Mucosa of stomach (tissue), 1 donor: Measurements from ENCODE around the gene SEC16A.
"Not testable (repeated sequence)": the region's sequence is repeated elsewhere in the genome, so short reads cannot be mapped to it uniquely, and the experiment has no call there.

Source experiments
- H3K27me3 ChIP-seq: one replicate; pipeline ENCODE4 v1.7.0; 2013; ENCODE audit warnings: mild to moderate bottlenecking, low read length; ENCODE audit not compliant: control insufficient read depth, insufficient read depth
- H3K36me3 ChIP-seq: one replicate; pipeline ENCODE4 v1.7.0; 2013; ENCODE audit warnings: low read length; ENCODE audit not compliant: control insufficient read depth, insufficient read depth
- H3K4me1 ChIP-seq: one replicate; pipeline ENCODE4 v1.7.0; 2013; ENCODE audit warnings: mild to moderate bottlenecking, low read length; ENCODE audit not compliant: control insufficient read depth, insufficient read depth
- H3K4me3 ChIP-seq: one replicate; pipeline ENCODE4 v1.7.0; 2013; ENCODE audit warnings: low read length
- H3K9ac ChIP-seq: one replicate; pipeline ENCODE4 v1.7.0; 2013; ENCODE audit warnings: mild to moderate bottlenecking, low read length, moderate library complexity
- H3K9me3 ChIP-seq: one replicate; pipeline ENCODE4 v1.7.0; 2013; ENCODE audit warnings: mild to moderate bottlenecking, low read length, moderate library complexity; ENCODE audit not compliant: control insufficient read depth
- donor health status: Pancreatic carcinoma.

Gene SEC16A

DNA sequence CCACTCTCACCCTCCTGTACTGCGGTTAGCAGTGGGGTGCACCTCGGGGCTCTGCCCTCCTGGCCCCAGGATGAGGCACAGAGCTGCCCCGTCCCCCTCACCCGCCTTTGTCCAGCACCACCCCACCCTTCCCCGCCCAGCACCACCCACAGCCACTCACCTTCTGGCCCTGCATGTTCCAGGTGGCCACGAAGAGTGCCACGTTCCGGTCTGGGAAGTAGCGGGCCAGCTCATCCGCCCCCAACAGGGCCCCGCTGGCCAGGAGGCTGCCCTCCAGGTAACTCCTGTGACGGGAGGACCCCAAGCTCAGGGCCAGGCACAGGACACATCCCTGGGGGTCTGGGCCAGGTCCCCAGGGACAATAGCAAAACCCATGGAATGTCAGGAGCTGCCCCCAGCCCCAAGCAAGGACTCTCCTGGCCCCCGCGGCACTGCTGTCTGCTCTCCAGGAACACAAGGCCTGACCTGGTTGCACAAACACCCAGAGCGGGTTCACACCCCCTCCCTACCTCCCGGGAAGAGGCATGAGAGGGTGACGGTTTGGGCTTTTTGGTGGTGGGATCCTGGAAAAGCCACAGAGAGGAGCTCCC lies 48.2 kb downstream of the SEC16A start:
- H3K4me3 ChIP-seq: no peak overlapping the region
- H3K9ac ChIP-seq: no peak overlapping the region
- H3K36me3 ChIP-seq: no peaks in the 10 kb centered on the region
- peaks cover 22% of the 10 kb centered on the region for H3K4me1 ChIP-seq
- H3K27me3 ChIP-seq: no peaks in the 10 kb centered on the region
- H3K9me3 ChIP-seq: no peaks in the 10 kb centered on the region

DNA sequence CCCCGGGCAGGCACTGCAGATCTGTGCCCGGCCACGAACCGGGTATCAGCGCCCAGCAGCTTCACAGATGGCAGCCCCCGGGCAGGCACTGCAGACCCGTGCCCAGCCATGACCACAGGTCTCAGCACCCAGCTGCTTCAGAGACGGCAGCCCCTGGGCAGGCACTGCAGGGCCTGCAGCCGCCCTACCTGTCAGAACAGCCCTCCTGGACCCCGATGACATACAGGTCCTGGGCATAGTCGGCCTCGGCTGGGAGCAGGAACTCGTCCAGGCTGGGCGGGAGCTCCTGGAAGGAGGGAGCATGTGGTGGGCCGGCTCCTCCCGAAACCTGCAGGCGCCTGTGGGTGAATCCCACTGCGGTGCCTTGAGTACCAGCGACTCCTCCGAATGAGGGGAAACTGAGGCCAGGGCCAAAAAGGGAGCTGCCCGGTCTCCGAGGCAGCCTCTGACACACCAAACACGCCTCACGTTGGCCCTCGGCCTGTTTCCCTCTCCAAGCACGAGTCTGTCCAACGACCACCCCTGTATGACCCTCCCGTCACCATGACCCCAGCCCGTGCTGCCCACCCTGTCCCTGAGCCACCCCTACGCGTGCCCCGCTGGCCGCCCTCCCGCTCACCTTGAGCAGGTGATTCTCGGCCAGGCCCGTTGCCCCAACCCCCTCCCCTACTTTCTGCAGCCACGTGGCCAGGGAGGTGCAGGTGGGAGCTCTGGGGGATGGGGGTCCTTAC lies 48.8 kb downstream of the SEC16A start:
- Histone ChIP-seq H3K4me3 (no peak overlapping the region), H3K4me1 (peaks cover 21% of the 10 kb centered on the region), H3K27me3 (no peaks in the 10 kb centered on the region), H3K9me3 (no peaks in the 10 kb centered on the region), H3K36me3 (no peaks in the 10 kb centered on the region), H3K9ac (no peak overlapping the region)

DNA sequence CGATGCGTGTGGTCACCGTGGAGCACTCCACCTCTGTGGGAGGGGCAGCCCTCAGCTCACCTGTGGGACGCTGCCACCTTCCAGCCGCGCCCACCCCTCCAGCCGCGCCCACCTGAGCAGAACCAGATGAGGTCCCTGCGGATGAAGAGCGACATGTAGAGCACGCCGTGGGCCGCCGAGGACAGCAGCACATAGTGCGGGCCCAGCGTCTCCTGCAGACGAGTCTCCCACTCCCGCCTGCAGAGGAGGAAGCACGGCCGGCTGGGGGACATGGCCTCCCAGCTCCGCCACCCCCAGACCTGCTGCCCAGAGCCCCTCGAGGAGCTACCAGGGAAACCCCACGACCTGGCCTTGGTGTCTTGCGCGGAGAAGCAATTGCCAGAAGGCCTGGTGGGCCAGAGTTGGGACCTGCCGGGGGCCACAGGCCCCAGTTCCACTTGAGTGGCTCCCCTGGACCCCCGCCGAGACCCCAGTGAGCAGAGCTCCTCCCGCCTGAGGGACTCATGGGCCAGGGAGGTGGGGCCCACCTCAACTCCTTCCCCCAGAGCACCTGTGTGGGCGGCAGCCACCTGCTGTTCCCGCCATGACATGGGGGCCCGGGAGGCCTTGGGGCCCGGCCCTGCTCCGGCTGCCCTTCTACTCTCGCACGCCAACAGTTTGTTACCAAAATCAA lies 49.7 kb downstream of the SEC16A start:
- Histone ChIP-seq H3K27me3 (no peaks in the 10 kb centered on the region), H3K9me3 (no peaks in the 10 kb centered on the region), H3K4me3 (no peak overlapping the region), H3K9ac (no peak overlapping the region), H3K36me3 (no peaks in the 10 kb centered on the region), H3K4me1 (peaks cover 13% of the 10 kb centered on the region)

DNA sequence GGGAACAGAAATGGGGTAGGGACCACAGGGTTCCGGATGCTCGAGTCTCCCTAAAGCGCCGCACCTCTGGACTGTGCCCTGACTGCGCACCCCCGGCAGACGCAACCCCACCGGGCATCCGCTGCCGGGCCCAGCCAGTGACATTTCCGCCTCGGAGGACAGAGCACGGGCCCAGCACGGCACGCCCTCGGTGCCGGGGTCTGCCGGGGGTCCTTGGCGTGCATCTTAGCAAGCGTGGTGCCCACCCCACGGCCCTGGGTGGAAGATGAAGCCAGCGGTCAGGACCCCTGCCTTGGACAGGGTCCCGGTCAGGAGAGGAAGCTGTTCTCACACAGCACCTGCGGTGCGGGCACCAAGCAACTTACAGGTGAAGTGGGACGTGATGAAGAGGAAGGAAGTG lies 50.2 kb downstream of the SEC16A start:
- Histone ChIP-seq H3K36me3 (no peaks in the 10 kb centered on the region), H3K27me3 (no peaks in the 10 kb centered on the region), H3K9me3 (no peaks in the 10 kb centered on the region)

DNA sequence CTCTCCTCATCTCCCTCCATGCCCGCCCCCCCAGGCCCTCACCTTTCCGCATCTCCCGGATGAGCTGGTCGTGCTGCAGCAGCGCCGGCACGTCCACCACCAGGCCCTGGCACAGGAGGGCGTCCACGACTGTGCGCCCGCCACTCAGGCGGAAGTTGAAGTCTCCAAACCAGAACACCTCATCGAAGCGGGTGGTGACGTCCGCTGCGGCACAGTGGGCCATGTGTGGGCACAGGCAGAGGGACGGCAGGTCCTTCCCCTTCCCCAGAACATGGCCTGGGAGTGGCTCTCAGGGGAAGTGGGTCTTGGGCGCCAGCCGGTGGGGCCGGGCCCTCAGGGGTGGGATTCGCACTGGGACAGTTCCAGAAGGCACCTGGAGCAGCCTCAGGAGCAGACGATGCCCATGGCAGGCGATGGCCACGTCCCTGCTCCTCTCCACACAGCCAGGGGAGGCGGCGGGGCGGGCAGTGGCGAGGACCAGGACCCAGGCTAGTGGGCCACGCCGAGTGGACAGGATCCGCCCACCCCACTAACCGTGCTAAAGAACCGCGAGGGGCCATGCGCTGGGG lies 51.0 kb downstream of the SEC16A start:
- H3K9ac ChIP-seq: no peak overlapping the region
- no peaks in the 10 kb centered on the region for H3K36me3 ChIP-seq
- H3K9me3 ChIP-seq: no peaks in the 10 kb centered on the region

More for the DNA sequence above, 50.2 kb downstream of the SEC16A start:
- peaks cover 7% of the 10 kb centered on the region for H3K4me1 ChIP-seq
- no peak overlapping the region for H3K9ac ChIP-seq
- H3K4me3 ChIP-seq: no peak overlapping the region

DNA sequence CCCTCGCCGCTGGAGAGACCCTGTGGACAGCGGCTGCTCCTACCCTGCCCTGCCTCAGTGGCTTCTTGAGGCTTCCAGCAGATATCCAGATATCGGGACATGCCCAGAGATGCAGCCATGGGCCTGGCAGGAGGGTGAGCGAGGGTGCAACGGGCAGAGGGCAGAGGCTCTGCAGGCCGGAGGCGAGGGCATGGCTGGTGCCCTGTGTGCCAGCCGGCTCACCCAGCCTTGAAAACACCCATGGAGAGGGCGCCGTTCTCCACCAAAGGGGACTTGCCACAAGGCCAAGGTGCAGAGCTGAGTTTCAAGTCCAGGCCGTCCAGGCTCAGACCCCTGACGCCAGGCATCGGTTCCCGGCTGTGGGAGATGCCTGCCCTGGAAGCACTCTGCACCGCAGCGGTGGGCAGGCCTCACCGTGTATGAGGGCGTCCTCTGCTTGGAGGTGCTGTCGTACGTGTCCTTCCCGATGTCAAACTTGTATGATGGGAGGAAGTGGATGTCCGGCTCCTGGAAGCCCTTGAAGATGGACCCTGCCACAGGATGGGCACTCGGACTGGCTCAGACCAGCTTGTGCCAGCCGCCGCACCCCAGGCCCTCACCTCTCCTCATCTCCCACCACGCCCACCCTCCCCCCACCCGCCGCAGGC lies 52.1 kb downstream of the SEC16A start:
- H3K36me3 ChIP-seq: no peaks in the 10 kb centered on the region

More for the DNA sequence above, 51.0 kb downstream of the SEC16A start:
- Histone ChIP-seq H3K4me1 (no peaks in the 10 kb centered on the region), H3K27me3 (no peaks in the 10 kb centered on the region), H3K4me3 (no peak overlapping the region)

DNA sequence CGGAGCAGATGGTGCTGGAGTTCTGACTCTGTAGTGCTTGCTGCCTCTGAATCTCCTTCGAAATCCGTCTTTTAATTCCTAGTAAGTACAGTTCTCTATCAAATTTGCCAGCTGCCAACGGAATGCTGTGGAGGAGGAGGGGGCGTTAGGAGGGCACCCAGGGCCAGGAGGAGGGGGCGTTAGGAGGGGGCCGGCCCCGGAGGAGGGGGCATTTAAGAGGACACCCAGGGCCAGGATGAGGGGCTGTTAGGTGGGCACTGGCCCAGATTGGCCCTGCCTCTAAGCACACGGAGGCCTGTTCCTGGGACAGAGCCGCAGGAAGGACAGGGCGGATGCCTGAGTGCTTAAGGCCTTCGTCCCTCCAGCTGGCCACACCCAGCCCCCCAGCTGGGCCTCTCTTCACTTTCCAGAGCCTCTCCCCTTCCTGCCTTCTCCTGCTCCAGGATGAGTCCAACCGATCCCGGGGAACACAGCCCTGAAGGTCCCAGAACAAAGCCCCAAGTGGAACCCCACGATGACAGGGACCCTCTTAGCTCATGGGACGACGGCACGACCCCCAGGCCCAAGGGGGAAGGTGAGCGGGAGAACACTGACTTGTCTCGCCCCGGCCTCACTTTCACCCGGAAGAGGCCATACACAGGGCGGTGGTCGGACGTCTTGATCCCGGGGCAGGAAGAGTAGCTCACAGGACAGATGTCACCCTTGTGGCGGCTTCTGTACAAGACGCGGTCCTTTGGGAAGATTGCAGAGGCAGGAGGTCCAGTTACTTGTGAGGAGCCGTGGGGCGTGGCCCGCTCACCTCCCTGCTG lies 53.0 kb downstream of the SEC16A start:
- H3K36me3 ChIP-seq: no peaks in the 10 kb centered on the region

More for the DNA sequence above, 52.1 kb downstream of the SEC16A start:
- Histone ChIP-seq H3K4me1 (no peaks in the 10 kb centered on the region), H3K4me3 (no peak overlapping the region), H3K9me3 (no peaks in the 10 kb centered on the region), H3K27me3 (no peaks in the 10 kb centered on the region), H3K9ac (no peak overlapping the region)

DNA sequence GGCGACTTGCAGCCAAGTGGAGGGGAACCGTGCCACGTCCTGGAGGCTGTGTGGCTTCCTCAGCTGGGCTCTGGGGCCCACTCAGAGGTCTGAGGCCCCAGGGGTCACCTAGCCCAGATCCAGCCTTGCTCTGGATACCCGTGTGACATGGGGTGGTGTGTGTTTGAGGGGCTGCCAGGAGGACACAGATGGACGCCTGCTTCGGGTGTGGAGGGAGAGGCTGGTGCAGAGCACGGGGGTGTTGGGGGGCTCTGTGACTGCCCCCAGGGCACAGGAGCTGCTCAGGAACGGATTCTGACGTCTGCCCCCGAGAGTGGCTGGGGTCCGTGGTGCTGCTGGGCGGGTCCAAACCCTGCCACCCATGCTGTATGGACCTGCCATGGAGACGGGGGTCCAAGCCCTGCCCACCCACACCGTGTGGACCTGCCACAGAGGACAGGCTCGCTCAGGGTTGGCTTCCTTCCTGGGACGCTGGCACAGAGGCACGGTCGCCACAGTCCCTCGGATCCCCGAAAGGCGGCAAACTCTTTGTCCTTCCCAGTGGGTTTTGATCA lies 53.7 kb downstream of the SEC16A start:
- Histone ChIP-seq H3K36me3 (no peaks in the 10 kb centered on the region), H3K4me3 (no peak overlapping the region), H3K27me3 (no peaks in the 10 kb centered on the region), H3K4me1 (no peaks in the 10 kb centered on the region), H3K9me3 (no peaks in the 10 kb centered on the region), H3K9ac (no peak overlapping the region)

More for the DNA sequence above, 53.0 kb downstream of the SEC16A start:
- Histone ChIP-seq H3K9ac (no peak overlapping the region), H3K9me3 (no peaks in the 10 kb centered on the region), H3K4me3 (no peak overlapping the region), H3K27me3 (no peaks in the 10 kb centered on the region), H3K4me1 (no peaks in the 10 kb centered on the region)

DNA sequence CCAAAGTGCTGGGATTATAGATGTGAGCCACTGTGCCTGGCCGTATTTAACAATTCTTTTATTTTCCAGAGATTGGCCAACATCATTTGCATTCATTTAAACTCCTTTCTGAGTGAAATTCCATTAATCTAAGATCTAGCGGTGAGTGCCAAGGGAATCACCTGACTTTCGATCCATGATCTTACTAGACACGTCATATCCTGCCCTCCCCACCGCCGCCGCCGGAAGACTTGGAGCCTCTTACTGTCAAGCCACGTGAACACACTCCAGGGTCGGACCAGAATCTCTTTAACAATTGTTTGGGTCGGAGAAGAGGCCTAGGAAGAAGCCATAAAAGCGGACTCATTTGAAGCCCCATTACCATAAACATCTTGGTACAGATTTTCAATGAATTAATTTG lies 56.1 kb downstream of the SEC16A start:
- no peaks in the 10 kb centered on the region for H3K36me3 ChIP-seq
- H3K27me3 ChIP-seq: no peaks in the 10 kb centered on the region

DNA sequence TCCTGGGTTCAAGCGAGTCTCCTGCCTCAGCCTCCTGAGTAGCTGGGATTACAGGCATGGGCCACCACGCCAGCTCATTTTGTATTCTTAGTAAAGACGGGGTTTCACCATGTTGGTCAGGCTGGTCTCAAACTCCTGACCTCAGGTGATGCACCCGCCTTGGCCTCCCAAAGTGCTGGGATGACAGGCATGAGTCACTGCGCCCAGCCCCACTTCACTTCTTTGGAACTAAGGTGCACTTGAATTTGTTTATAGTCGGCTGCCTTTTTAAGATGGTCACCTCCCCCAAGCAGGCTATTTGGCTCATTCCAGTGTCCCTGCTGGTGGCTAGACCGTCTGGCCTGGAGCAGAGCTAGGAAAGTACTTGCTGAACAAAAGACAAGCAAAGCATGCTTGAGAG lies 57.5 kb downstream of the SEC16A start:
- H3K4me1 ChIP-seq, H3K9me3 ChIP-seq, H3K36me3 ChIP-seq, H3K27me3 ChIP-seq, H3K4me3 ChIP-seq, H3K9ac ChIP-seq: not testable (repeated sequence)

More for the DNA sequence above, 56.1 kb downstream of the SEC16A start:
- Histone ChIP-seq H3K4me3 (no peak overlapping the region), H3K4me1 (no peaks in the 10 kb centered on the region), H3K9ac (no peak overlapping the region), H3K9me3 (no peaks in the 10 kb centered on the region)

DNA sequence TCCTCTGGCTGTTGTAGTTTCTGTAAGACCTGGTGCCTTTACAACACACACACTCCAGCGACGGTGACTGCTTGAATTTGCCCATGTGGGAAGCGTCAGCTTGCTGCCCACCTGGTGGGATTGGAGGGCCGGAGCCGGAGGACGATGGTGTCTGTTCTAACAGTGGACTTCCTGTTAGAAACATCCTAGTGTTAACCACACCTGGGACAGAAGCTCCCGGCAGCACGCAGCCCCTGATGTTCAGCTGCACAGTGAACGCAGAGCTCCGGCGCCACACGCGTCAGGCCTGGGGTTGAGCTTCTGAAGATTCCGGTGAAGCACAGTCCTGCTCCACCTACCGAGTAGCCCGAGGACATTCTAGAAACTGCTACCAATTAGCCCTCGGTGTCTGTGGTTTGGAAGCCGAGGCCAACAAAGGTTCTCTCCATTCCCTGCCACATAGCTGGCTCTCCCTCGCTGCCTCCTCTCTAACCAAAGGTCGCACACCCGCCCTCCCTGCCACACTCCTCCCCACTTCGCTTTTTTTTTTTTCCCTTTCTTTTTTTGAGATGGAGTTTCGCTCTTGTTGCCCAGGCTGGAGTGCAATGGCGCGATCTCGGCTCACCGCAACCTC lies 58.0 kb downstream of the SEC16A start:
- no peaks in the 10 kb centered on the region for H3K27me3 ChIP-seq
- no peaks in the 10 kb centered on the region for H3K36me3 ChIP-seq
- no peaks in the 10 kb centered on the region for H3K4me1 ChIP-seq
- H3K4me3 ChIP-seq: no peak overlapping the region
- no peaks in the 10 kb centered on the region for H3K9me3 ChIP-seq
- no peak overlapping the region for H3K9ac ChIP-seq
